HepG2 (cell line): ENCODE results near the gene BIK. TPM values are rescaled to one million over a fixed set of nuclear protein-coding genes. Genes with fewer than 3 reads are reported as not detected.

ENCODE experiments used
- CEBPB ChIP-seq: IDR thresholded peaks from 2 replicates; pipeline ENCODE4 v1.6.1; 2011; ENCODE audit warnings: low read depth, low read length, improper control_type of control experiment, borderline replicate concordance
- DNMT3B ChIP-seq: conservative IDR thresholded peaks from 2 replicates; pipeline ENCODE4 v1.6.1; 2016; ENCODE audit warnings: missing biosample characterization, control low read depth
- FOXA1 ChIP-seq, 2 experiments: fragments of 450-650 bp in 1 of 2; sonication (generic) in 1 of 2; formaldehyde crosslinking in 1 of 2; IDR thresholded peaks; 2 replicates each; pipeline versions ENCODE4 v1.4.0 to v1.6.1; 2016 to 2020; ENCODE audit warnings: missing genetic modification reagents in 1 of 2
- MED1 ChIP-seq: sonication (generic); formaldehyde crosslinking; IDR thresholded peaks from 2 replicates; pipeline ENCODE4 v1.4.0; 2020; ENCODE audit warnings: missing genetic modification reagents
- MTA1 ChIP-seq: sonication (generic); formaldehyde crosslinking; IDR thresholded peaks from 2 replicates; pipeline ENCODE4 v1.4.0; 2020; ENCODE audit warnings: missing genetic modification reagents, mild to moderate bottlenecking, borderline replicate concordance
- MTF2 ChIP-seq: sonication (generic); formaldehyde crosslinking; IDR thresholded peaks from 2 replicates; pipeline ENCODE4 v1.5.0; 2020; ENCODE audit warnings: missing genetic modification reagents, borderline replicate concordance
- NCOA1 ChIP-seq: sonication (generic); formaldehyde crosslinking; IDR thresholded peaks from 2 replicates; pipeline ENCODE4 v1.9.0; 2021; ENCODE audit warnings: missing genetic modification reagents
- NFIB ChIP-seq: sonication (generic); formaldehyde crosslinking; IDR thresholded peaks from 2 replicates; pipeline ENCODE4 v1.9.0; 2021; ENCODE audit warnings: missing genetic modification reagents, mild to moderate bottlenecking, borderline replicate concordance
- RXRA ChIP-seq: sonication (generic); formaldehyde crosslinking; IDR thresholded peaks from 2 replicates; pipeline ENCODE4 v1.5.1; 2020; ENCODE audit warnings: missing genetic modification reagents
- SAP130 ChIP-seq: IDR thresholded peaks from 2 replicates; pipeline ENCODE4 v1.6.1; 2016; ENCODE audit warnings: low read depth
- SMC3 ChIP-seq: IDR thresholded peaks from 2 replicates; pipeline ENCODE4 v1.6.1; 2011; ENCODE audit warnings: low read length, improper control_type of control experiment
- STAG1 ChIP-seq: sonication (generic); formaldehyde crosslinking; IDR thresholded peaks from 2 replicates; pipeline ENCODE4 v1.4.0; 2020; ENCODE audit warnings: missing genetic modification reagents
- ZNF292 ChIP-seq: sonication (generic); formaldehyde crosslinking; IDR thresholded peaks from 2 replicates; pipeline ENCODE4 v1.8.1; 2022; ENCODE audit warnings: mild to moderate bottlenecking, low read depth, missing genetic modification reagents, borderline replicate concordance
- ZNF296 ChIP-seq: sonication (generic); formaldehyde crosslinking; conservative IDR thresholded peaks from 2 replicates; pipeline ENCODE4 v1.5.0; 2020; ENCODE audit warnings: mild to moderate bottlenecking, missing genetic modification reagents
- ZNF333 ChIP-seq: sonication (generic); formaldehyde crosslinking; IDR thresholded peaks from 2 replicates; pipeline ENCODE4 v1.4.0; 2020; ENCODE audit warnings: mild to moderate bottlenecking, missing genetic modification reagents, borderline replicate concordance
- ZNF44 ChIP-seq: sonication (generic); formaldehyde crosslinking; IDR thresholded peaks from 2 replicates; pipeline ENCODE4 v1.5.1; 2020; ENCODE audit warnings: mild to moderate bottlenecking, missing genetic modification reagents
- ZNF687 ChIP-seq: sonication (generic); formaldehyde crosslinking; IDR thresholded peaks from 2 replicates; pipeline ENCODE4 v1.5.1; 2020; ENCODE audit warnings: mild to moderate bottlenecking, missing genetic modification reagents, moderate library complexity
- polyA plus RNA-seq, 8 experiments: library from polyadenylated mRNA; depleted of rRNA in 3 of 8; stranded (reverse) in 7 of 8; unstranded in 1 of 8; fragments of >200 nt; fragmentation: Illumina TruSeq in 4 of 8; extraction: Trizol in 4 of 8; gene quantifications; 2 replicates each; pipeline versions ENCODE4 v1.2.1 to v1.2.3, GENCODE V29; 2011 to 2016; ENCODE audit warnings: low read depth in 4 of 8, missing spikeins in 1 of 8, mixed read lengths in 1 of 8; ENCODE audit not compliant: insufficient read depth in 1 of 8
- total RNA-seq, 5 experiments: library from RNA; depleted of rRNA; stranded (reverse); fragments of >200 nt; fragmentation: Illumina TruSeq; extraction: Trizol; gene quantifications; 2 replicates each; pipeline ENCODE4 v1.2.3, GENCODE V29; 2016; ENCODE audit warnings: low read depth in 1 of 5
- TF ChIP-seq, protein P1 (sequence below): sonication (generic); formaldehyde crosslinking; IDR thresholded peaks from 2 replicates; pipeline ENCODE4 v1.9.0; 2022; ENCODE audit warnings: missing genetic modification reagents, mild to moderate bottlenecking, borderline replicate concordance
- TF ChIP-seq, protein P2 (sequence below): sonication (generic); formaldehyde crosslinking; IDR thresholded peaks from 2 replicates; pipeline ENCODE4 v1.5.0; 2020; ENCODE audit warnings: missing genetic modification reagents
- TF ChIP-seq, protein P3 (sequence below): sonication (generic); formaldehyde crosslinking; IDR thresholded peaks from 2 replicates; pipeline ENCODE4 v1.5.0; 2020; ENCODE audit warnings: mild to moderate bottlenecking, missing genetic modification reagents, moderate library complexity

The BIK gene
- total and polyA plus RNA-seq, 2 of the 13 experiments (the other 11 are each of a cell fraction or from before 2014, with no cell fraction given) = 0.54 to 0.80 TPM

DNA sequence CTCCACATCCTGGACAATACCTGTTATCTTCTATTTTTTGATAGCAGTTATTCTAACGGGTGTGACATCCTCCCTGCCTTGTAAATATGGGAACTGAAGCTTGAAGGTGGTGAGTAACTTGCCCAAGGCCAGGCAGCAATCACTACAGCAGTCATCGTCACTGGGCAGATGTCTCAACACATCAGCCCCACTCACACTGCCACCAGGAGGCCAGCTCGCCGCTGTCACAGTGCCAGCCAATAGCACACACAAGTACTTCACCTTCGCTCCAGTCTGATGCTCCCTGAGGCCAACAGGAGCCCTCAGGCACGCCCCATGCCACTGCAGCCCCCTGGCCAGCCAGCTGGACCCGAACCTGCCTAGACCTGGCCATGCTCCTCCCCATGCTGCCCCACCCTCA is 16.5 kb upstream of the BIK start (continued):
- TF ChIP-seq SMC3 = peak; percentile 32
- TF ChIP-seq ZNF296 (CRISPR knock-in tag) = no peak
- TF ChIP-seq, protein P1, sequence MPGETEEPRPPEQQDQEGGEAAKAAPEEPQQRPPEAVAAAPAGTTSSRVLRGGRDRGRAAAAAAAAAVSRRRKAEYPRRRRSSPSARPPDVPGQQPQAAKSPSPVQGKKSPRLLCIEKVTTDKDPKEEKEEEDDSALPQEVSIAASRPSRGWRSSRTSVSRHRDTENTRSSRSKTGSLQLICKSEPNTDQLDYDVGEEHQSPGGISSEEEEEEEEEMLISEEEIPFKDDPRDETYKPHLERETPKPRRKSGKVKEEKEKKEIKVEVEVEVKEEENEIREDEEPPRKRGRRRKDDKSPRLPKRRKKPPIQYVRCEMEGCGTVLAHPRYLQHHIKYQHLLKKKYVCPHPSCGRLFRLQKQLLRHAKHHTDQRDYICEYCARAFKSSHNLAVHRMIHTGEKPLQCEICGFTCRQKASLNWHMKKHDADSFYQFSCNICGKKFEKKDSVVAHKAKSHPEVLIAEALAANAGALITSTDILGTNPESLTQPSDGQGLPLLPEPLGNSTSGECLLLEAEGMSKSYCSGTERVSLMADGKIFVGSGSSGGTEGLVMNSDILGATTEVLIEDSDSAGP (CRISPR knock-in tag) = peak; percentile 42; the same call in 1 of the 2 replicates
- 0 out of 2 replicates have a peak, but pooled peaks have one; percentile 13 for TF ChIP-seq MED1
- peak; percentile 69; the same call in 1 of the 2 replicates for TF ChIP-seq CEBPB
- TF ChIP-seq STAG1 (CRISPR knock-in tag) = peak; percentile 60
- TF ChIP-seq SAP130 (CRISPR knock-in tag) = peak; percentile 29; the same call in 1 of the 2 replicates
- TF ChIP-seq MTA1 (CRISPR knock-in tag) = no peak
- TF ChIP-seq NCOA1 = no peak
- TF ChIP-seq RXRA (CRISPR knock-in tag) = peak; percentile 30; the same call in 1 of the 2 replicates
- TF ChIP-seq, protein P2, sequence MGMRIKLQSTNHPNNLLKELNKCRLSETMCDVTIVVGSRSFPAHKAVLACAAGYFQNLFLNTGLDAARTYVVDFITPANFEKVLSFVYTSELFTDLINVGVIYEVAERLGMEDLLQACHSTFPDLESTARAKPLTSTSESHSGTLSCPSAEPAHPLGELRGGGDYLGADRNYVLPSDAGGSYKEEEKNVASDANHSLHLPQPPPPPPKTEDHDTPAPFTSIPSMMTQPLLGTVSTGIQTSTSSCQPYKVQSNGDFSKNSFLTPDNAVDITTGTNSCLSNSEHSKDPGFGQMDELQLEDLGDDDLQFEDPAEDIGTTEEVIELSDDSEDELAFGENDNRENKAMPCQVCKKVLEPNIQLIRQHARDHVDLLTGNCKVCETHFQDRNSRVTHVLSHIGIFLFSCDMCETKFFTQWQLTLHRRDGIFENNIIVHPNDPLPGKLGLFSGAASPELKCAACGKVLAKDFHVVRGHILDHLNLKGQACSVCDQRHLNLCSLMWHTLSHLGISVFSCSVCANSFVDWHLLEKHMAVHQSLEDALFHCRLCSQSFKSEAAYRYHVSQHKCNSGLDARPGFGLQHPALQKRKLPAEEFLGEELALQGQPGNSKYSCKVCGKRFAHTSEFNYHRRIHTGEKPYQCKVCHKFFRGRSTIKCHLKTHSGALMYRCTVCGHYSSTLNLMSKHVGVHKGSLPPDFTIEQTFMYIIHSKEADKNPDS (CRISPR knock-in tag) = 0 out of 2 replicates have a peak, but pooled peaks have one; percentile 43
- TF ChIP-seq ZNF44 (CRISPR knock-in tag) = no peak
- TF ChIP-seq DNMT3B (CRISPR knock-in tag) = no peak
- no peak for TF ChIP-seq FOXA1 (IDR thresholded peaks at IDR 0.05)
- TF ChIP-seq FOXA1 (CRISPR knock-in tag; IDR thresholded peaks at IDR 0.05) = 0 out of 2 replicates have a peak, but pooled peaks have one; percentile 5
- TF ChIP-seq ZNF292 = peak; percentile 60; the same call in 1 of the 2 replicates
- peak; percentile 59 for TF ChIP-seq ZNF687 (CRISPR knock-in tag)
- TF ChIP-seq MTF2 (CRISPR knock-in tag) = peak; percentile 65; the same call in 1 of the 2 replicates
- TF ChIP-seq ZNF333 (CRISPR knock-in tag) = no peak
- TF ChIP-seq, protein P3, sequence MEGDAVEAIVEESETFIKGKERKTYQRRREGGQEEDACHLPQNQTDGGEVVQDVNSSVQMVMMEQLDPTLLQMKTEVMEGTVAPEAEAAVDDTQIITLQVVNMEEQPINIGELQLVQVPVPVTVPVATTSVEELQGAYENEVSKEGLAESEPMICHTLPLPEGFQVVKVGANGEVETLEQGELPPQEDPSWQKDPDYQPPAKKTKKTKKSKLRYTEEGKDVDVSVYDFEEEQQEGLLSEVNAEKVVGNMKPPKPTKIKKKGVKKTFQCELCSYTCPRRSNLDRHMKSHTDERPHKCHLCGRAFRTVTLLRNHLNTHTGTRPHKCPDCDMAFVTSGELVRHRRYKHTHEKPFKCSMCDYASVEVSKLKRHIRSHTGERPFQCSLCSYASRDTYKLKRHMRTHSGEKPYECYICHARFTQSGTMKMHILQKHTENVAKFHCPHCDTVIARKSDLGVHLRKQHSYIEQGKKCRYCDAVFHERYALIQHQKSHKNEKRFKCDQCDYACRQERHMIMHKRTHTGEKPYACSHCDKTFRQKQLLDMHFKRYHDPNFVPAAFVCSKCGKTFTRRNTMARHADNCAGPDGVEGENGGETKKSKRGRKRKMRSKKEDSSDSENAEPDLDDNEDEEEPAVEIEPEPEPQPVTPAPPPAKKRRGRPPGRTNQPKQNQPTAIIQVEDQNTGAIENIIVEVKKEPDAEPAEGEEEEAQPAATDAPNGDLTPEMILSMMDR (CRISPR knock-in tag) = peak; percentile 69
- no peak for TF ChIP-seq NFIB
